ENCODE data around the gene PCDHB9.
"Not testable (repeated sequence)": the region's sequence is repeated elsewhere in the genome, so short reads cannot be mapped to it uniquely, and the experiment has no call there.

GRCh38 chr5:141177577-141178191, 9.3 kb upstream of the PCDHB9 start, which contains the start of gene PCDHB8:
- TF ChIP-seq CTCF (IDR thresholded peaks at IDR 0.05; ENCODE audit: low read depth, low read length, missing input control); REST (IDR thresholded peaks at IDR 0.05); RXRA (IDR thresholded peaks at IDR 0.05); TAF1 (conservative IDR thresholded peaks at IDR 0.05); JUND (IDR thresholded peaks at IDR 0.05); GABPA (IDR thresholded peaks at IDR 0.05 in 1 of 2, conservative IDR thresholded peaks at IDR 0.05 in 1 of 2); RAD21 (IDR thresholded peaks at IDR 0.05); YY1 (IDR thresholded peaks at IDR 0.05); ZBTB33 (IDR thresholded peaks at IDR 0.05): not testable (repeated sequence)

All from liver (tissue), 3 donors.